HT-29 (cell line): ENCODE results near the gene CARD14. TPM values are rescaled to one million over a fixed set of nuclear protein-coding genes. Genes with fewer than 3 reads are reported as not detected.
"Not testable (repeated sequence)": the region's sequence is repeated elsewhere in the genome, so short reads cannot be mapped to it uniquely, and the experiment has no call there.

Experiments
- DNase-seq: peaks from one replicate; pipeline ENCODE4 v3.0.0-alpha.2; 2015; ENCODE audit warnings: low spot score
- small RNA-seq: library from RNA; depleted of rRNA; stranded (forward); fragments of <200 nt; gene quantifications from one replicate; pipeline ENCODE3, GENCODE V24; 2014
- total RNA-seq: library from RNA; depleted of rRNA; stranded (reverse); fragments of >200 nt; shearing (Covaris generic); gene quantifications from 2 replicates; pipeline ENCODE4 v1.2.3, GENCODE V29; 2014; rRNA removed

Gene CARD14
- total RNA-seq, 1 experiment from 2014 or later = 1.7 TPM

DNA sequence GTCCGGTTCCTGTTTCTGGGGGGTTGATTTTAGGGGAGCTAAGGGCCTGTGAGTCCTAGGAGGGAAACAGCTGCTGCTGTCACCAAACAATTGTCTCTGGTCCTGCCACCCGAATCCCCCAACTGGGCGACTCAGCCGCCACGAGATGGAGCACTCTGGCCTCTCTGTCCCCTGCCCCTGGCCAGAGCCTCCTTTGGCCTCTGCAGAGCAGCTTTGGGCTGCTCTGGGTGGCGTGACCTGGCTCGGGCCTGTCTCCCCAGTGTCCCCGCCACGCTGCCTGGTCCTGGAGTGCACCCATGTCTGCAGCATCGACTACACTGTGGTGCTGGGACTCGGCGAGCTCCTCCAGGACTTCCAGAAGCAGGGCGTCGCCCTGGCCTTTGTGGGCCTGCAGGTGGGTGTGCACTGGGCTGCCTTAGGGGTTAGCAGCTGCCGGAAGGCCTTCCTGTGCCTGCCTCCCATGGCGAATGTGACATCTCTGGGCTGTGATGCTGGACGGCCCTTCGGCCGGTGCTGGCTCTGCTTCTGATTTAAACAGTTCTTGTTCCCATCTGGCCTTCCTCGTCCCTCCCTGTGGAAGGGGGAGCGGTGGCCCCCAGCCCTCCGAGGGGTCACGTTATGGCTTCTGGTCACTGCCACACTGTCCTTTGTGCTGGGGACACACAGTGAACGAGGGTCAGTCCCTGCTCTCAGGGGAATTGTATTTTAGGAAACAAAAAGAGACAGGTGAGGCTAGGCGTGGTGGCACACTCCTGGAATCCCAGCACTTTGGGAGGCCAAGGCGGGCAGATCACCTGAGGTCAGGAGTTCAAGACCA, 79.3 kb downstream of the CARD14 start:
- no peak for DNase-seq

- no peak for DNase-seq
Observed at GRCh38 chr17:80251966-80252365, 82.1 kb downstream of the CARD14 start.

DNA sequence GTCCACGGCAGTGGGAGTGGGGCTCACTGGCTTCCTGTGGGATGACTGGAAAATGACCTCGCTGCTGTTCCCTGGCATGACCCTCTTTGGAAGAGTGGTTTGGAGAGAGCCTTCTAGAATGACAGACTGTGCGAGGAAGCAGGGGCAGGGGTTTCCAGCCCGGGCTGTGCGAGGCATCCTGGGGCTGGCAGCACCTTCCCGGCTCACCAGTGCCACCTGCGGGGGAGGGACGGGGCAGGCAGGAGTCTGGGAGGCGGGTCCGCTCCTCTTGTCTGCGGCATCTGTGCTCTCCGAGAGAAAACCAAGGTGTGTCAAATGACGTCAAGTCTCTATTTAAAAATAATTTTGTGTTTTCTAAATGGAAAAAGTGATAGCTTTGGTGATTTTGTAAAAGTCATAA, 83.0 kb downstream of the CARD14 start:
- peak; percentile 82 for DNase-seq

GRCh38 chr17:80253631-80254395, 84.0 kb downstream of the CARD14 start:
- no peak for DNase-seq

DNA sequence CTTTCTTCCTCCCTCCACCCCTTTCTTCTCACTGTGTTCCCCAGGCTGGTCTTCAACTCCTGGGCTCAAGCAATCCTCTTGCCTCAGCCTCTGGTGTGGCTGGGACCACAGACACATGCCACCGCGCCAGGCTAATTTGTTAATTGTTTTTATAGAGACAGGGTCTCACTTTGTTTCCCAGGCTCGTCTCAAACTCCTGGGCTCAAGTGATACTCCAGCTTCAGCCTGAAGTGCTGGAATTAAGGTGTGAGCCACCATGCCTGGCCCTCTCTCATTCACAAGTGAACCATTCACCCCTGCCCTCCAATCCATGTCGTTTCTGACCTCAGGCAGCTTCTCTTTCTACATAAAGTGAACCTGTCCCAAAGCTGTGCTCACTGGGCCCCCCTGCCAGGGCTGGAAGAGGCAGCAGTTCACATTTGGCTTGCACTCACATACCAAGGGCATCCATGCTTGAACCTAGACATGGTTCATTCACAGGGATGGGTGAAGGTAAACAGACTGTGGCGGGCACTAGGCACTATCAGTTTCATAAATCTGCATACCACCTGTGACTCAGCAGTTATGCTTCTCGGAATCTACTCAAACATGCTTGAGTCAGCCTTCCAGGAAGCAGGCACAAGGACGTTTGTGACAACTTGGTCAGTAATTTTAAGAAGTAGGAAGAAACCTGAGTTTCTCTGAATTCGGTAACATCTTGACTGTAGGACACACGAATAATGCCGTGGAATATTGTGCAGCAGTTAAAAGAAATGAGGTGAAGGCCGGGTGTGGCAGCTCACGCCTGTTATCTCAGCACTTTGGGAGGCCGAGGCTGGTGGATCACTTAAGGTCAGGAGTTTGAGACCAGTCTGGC, 84.8 kb downstream of the CARD14 start:
- peak; percentile 86 for DNase-seq

GRCh38 chr17:80256034-80256350, 86.2 kb downstream of the CARD14 start:
- no peak for DNase-seq

DNA sequence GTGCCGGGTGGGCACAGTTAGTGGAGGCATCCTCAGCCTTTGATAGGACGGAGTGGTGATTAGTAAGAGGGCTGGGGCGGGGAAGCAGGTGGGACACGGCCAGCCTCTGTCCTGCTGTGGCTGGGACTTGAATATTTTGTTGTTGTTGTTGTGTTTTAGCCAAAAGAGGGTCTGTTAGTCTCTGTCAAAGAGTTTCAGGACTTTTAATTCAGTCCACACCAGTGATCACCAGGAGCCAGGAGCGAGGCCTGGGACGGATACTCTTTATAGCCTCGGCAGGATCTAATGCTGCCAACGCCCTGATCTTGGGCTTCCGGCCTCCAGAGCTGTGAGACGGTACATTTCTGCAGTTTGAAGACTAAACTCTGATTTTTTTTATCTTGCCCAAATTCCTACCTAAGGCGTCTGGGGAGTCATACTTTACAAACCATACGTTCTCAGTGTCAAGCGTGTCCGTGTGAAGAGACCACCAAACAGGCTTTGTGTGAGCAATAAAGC, 87.9 kb downstream of the CARD14 start:
- DNase-seq = peak; percentile 28

- DNase-seq = not testable (repeated sequence)
Observed at GRCh38 chr17:80258296-80258695, 88.5 kb downstream of the CARD14 start.

Small RNA genes within 50 kb of the gene (small RNA-seq; reads per million reads assigned to genes)
- not detected for gene AC087741.2

Other genes starting within 250 kb of the CARD14 start
- 24.3 and 24.6 TPM in 2 replicates for gene TBC1D16, start 134.2 kb upstream of the CARD14 start, total RNA-seq
- gene CCDC40, start 133.4 kb upstream of the CARD14 start, total RNA-seq = 5.5 and 7.0 TPM in 2 replicates
- 5.8 and 6.4 TPM in 2 replicates for gene GAA, start 68.4 kb upstream of the CARD14 start, total RNA-seq
- gene EIF4A3, start 22.9 kb upstream of the CARD14 start, total RNA-seq = 90.5 and 108 TPM in 2 replicates
- 4.1 and 5.9 TPM in 2 replicates for gene SGSH, start 50.3 kb downstream of the CARD14 start, total RNA-seq
- 0.94 and 2.8 TPM in 2 replicates for gene SLC26A11, start 50.4 kb downstream of the CARD14 start, total RNA-seq
- 49.5 and 70.5 TPM in 2 replicates for gene RNF213, start 90.8 kb downstream of the CARD14 start, total RNA-seq
- gene ENDOV, start 245.1 kb downstream of the CARD14 start, total RNA-seq = 24.5 and 25.8 TPM in 2 replicates